Neural cell (in vitro differentiated cells): ENCODE measurements around the gene NOL4L. TPM values are rescaled to one million over a fixed set of nuclear protein-coding genes. Genes with fewer than 3 reads are reported as not detected.

ENCODE experiments used
- H2AFZ ChIP-seq: fragments of 200-600, 300-800 bp; sonication (generic), shearing (Covaris generic); 2 replicates; pipeline ENCODE4 v1.6.0; 2014; ENCODE audit warnings: low read depth, mild to moderate bottlenecking, antibody characterized with exemption, low read length, moderate library complexity
- H3F3A ChIP-seq: fragments of 200-600 bp; shearing (Covaris generic); 2 replicates; pipeline ENCODE4 v1.6.1; 2016; ENCODE audit warnings: mild to moderate bottlenecking, moderate library complexity, mixed read lengths, antibody characterized with exemption, low read length; ENCODE audit not compliant: insufficient read depth, poor library complexity, severe bottlenecking
- H3K27ac ChIP-seq: fragments of 200-600, 300-800 bp; sonication (generic), shearing (Covaris generic); 2 replicates; pipeline ENCODE4 v1.5.1; 2014; ENCODE audit warnings: mild to moderate bottlenecking, low read length, moderate library complexity
- H3K27me3 ChIP-seq: fragments of 300-800, 200-600 bp; sonication (generic), shearing (Covaris generic); 2 replicates; pipeline ENCODE4 v1.6.0; 2014; ENCODE audit warnings: mild to moderate bottlenecking, low read depth, low read length, moderate library complexity; ENCODE audit not compliant: insufficient read depth
- H3K36me3 ChIP-seq: fragments of 300-800, 200-600 bp; sonication (generic), shearing (Covaris generic); 2 replicates; pipeline ENCODE4 v1.5.1; 2014; ENCODE audit warnings: mild to moderate bottlenecking, antibody characterized with exemption, low read length, moderate library complexity; ENCODE audit not compliant: insufficient read depth
- H3K4me2 ChIP-seq: fragments of 300-800, 200-600 bp; sonication (generic), shearing (Covaris generic); 2 replicates; pipeline ENCODE4 v1.6.0; 2014; ENCODE audit warnings: mild to moderate bottlenecking, low read length
- H3K4me3 ChIP-seq: fragments of 300-800, 200-600 bp; sonication (generic), shearing (Covaris generic); 2 replicates; pipeline ENCODE4 v1.5.1; 2014; ENCODE audit warnings: mild to moderate bottlenecking, low read length, moderate library complexity
- H3K79me2 ChIP-seq: fragments of 200-600 bp; shearing (Covaris generic); replicated peaks from 2 replicates; pipeline ENCODE4 v1.6.0; 2014; ENCODE audit warnings: mild to moderate bottlenecking, low read length, moderate library complexity; ENCODE audit not compliant: insufficient read depth
- H3K9ac ChIP-seq: fragments of 300-800, 200-600 bp; sonication (generic), shearing (Covaris generic); 2 replicates; pipeline ENCODE4 v1.6.1; 2016; ENCODE audit warnings: mild to moderate bottlenecking, low read length, mixed read lengths
- H3K9me2 ChIP-seq: fragments of 200-600 bp; shearing (Covaris generic); 2 replicates; pipeline ENCODE4 v1.6.1; 2016; ENCODE audit warnings: mild to moderate bottlenecking, low read length, mixed read lengths; ENCODE audit not compliant: insufficient read depth
- H3K9me3 ChIP-seq: fragments of 200-600, 300-800 bp; sonication (generic), shearing (Covaris generic); 2 replicates; pipeline ENCODE4 v1.6.1; 2016; ENCODE audit warnings: mild to moderate bottlenecking, mixed run types, low read length, moderate library complexity, mixed read lengths
- H4K20me1 ChIP-seq: fragments of 200-600 bp; shearing (Covaris generic); 2 replicates; pipeline ENCODE4 v1.6.1; 2016; ENCODE audit warnings: mild to moderate bottlenecking, mixed run types; ENCODE audit not compliant: insufficient read depth
- CTCF ChIP-seq: fragments of 450-650 bp; IDR thresholded peaks from 2 replicates; pipeline ENCODE4 v1.5.1; 2014; ENCODE audit warnings: antibody characterized with exemption, mild to moderate bottlenecking, moderate library complexity; ENCODE audit not compliant: poor library complexity, severe bottlenecking
- EP300 ChIP-seq: fragments of 450-650 bp; conservative IDR thresholded peaks from 2 replicates; pipeline ENCODE4 v1.6.1; 2014; ENCODE audit warnings: antibody characterized with exemption, mild to moderate bottlenecking, moderate library complexity; ENCODE audit not compliant: poor library complexity, severe bottlenecking
- POLR2AphosphoS5 ChIP-seq: IDR thresholded peaks from 2 replicates; pipeline ENCODE4 v1.6.1; 2012
- RAD21 ChIP-seq: fragments of 450-650 bp; conservative IDR thresholded peaks from 2 replicates; pipeline ENCODE4 v1.6.1; 2014; ENCODE audit warnings: antibody characterized with exemption, mild to moderate bottlenecking, moderate library complexity
- REST ChIP-seq: IDR thresholded peaks from 2 replicates; pipeline ENCODE4 v1.6.1; 2012; ENCODE audit warnings: borderline replicate concordance
- SMC3 ChIP-seq: fragments of 450-650 bp; conservative IDR thresholded peaks from 2 replicates; pipeline ENCODE4 v1.6.1; 2014; ENCODE audit warnings: antibody characterized with exemption, mild to moderate bottlenecking, moderate library complexity; ENCODE audit not compliant: poor library complexity
- polyA plus RNA-seq: library from polyadenylated mRNA; depleted of rRNA; stranded (reverse); fragments of >200 nt; gene quantifications from 2 replicates; pipeline ENCODE4 v1.2.3, GENCODE V29; 2014

The NOL4L gene
- polyA plus RNA-seq, 1 donor from 2014 or later = 20.4 TPM

- no peak overlapping the region for H3K27ac ChIP-seq
- H3K9ac ChIP-seq = no peak overlapping the region
These were observed 9.3 kb downstream of the NOL4L start for GRCh38 chr20:32575805-32576204.

GRCh38 chr20:32575227-32575581, 9.9 kb downstream of the NOL4L start:
- Histone ChIP-seq H3K9me3 (no peaks in the 10 kb centered on the region), H3K4me3 (no peak overlapping the region), H4K20me1 (no peaks in the 10 kb centered on the region), H3F3A (no peaks in the 10 kb centered on the region), H3K36me3 (no peaks in the 10 kb centered on the region), H3K9ac (no peak overlapping the region), H3K9me2 (no peaks in the 10 kb centered on the region), H3K79me2 (peaks cover 18% of the 10 kb centered on the region), H2AFZ (no peak overlapping the region), H3K27ac (no peak overlapping the region), H3K4me2 (no peak overlapping the region), H3K27me3 (no peaks in the 10 kb centered on the region)
- TF ChIP-seq CTCF = no peak
- no peak for TF ChIP-seq RAD21
- no peak for TF ChIP-seq REST
- TF ChIP-seq POLR2AphosphoS5 = no peak
- no peak for TF ChIP-seq EP300

More at GRCh38 chr20:32575805-32576204, 9.3 kb downstream of the NOL4L start:
- Histone ChIP-seq H3K79me2 (peaks cover 22% of the 10 kb centered on the region), H3F3A (no peaks in the 10 kb centered on the region), H4K20me1 (no peaks in the 10 kb centered on the region), H3K4me2 (no peak overlapping the region), H3K4me3 (no peak overlapping the region), H3K9me3 (no peaks in the 10 kb centered on the region), H3K27me3 (no peaks in the 10 kb centered on the region), H3K36me3 (no peaks in the 10 kb centered on the region), H3K9me2 (no peaks in the 10 kb centered on the region), H2AFZ (no peak overlapping the region)
- TF ChIP-seq SMC3 (no peak), CTCF (no peak)
